HG03159 (cell line): ENCODE measurements around the gene FAM107B.

ENCODE experiments used
- ATAC-seq: cut with Tn5 transposase; IDR thresholded peaks from one replicate; pipeline ENCODE4 v1.9.1; 2021; ENCODE audit warnings: mild to moderate bottlenecking, moderate library complexity; ENCODE audit not compliant: unreplicated experiment

Gene FAM107B

DNA sequence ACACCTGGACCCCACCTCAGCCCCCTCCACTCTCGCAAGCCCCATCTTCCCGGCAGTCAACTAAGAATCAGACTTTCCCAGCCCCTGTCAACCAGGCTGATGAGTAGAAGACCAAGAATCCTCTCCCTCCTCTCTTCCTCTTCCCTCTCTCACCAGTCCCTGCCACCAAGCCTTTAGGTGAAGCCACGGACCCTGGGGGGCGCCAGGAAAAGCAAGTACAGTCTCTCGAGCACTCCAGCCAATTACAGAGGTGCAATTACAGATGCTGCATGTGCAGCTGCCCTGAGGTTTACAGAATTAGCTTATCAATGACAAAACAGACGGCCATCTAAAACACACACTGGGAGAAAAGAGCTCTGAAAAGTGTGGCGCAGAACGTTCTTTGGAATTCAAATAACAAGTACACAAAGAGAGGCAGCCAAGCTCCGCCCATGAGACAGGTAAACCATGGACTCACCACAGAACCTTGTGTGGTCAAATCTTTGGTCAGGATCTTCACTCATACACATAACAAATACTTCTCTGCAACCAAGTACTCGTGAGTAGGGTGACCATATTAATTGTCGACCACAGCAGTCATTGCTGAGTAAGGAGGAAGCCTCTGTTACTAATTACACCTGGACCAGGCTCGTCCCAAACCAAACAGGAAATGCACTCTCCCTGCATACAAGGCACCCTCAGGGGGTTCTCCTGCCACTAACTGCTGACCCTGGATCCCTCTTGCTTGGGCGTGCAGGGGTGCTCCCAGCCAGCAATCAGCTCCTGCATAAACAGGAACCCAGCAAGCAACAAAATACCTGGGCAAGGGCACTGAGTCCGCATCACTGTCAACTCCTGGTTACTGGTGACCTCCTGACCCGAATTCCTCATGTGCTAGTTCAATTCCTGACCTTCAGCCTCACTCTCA, 189.2 kb downstream of the FAM107B start:
- ATAC-seq: no peak

DNA sequence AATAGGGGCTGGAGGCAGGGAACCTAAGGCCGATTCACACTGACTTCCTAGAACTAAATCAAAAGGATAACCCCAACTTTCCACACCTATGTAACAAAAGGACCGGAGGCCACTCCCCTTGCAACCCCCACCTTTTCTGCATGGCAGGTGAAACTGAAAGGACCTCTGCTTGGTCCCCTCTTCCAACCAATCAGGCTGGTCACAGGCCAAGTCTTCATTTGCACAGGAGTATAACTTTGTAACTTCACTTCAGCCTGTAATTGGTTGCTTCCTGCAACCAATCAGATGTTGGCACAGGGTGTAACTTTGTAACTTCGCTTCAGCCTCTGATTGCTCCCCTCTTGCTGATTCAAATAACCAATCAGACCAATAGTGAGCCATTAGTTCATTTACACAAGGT, 190.0 kb downstream of the FAM107B start:
- no peak for ATAC-seq

GRCh38 chr10:14583967-14584366, 190.7 kb downstream of the FAM107B start:
- ATAC-seq: no peak

DNA sequence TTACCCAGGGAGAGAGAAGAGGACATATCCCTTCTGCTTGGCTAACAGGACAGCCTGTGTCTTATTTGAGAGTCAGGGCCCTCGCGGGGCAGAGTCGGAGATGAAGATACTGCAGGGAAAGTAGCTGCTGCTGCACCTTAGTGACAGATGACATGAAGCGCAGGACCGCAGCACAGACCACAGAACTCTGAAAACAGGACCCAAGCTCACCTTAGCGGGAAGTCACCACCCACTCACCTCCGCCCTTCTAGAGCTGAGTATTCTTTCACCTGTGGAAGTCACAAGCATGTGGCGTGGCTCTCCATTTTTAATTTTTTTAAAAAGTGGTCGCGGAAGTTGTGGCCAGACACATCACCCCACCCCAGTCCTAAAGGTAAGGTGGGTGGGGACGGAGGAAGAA, 191.4 kb downstream of the FAM107B start:
- ATAC-seq: no peak

DNA sequence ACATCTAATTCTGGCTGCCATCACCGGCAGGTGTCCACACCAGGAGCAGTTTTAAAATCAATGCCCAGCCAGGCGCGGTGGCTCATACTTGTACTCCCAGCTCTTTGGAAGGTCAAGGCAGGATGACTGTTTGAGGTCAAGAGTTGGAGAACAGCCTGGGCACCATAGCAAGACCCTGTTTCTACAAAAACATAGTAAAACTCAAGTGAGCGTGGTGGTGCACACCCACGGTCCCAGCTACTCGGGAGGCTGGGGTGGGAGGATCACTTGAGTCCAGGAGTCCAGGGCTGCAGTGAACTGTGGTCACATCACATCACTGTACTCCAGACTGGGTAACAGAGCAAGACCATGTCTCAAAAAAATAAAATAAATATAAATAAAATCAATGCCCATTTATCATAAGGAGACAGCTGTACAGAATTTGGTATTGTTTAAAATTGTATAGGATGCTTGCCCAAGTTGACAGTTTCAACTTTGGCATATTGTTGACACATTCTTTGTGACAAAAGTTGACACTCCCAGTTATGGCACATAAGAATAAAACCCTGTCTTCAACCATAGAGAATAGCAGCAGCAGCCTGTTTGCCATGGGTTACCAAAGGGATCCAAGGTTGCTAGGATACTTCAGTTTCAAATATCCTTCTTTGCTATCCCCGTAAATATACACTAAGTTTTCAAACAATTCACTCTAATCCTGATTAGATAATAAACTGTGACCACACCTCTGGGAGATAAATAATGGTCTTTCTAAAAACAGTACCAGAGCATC, 193.0 kb downstream of the FAM107B start:
- no peak for ATAC-seq

DNA sequence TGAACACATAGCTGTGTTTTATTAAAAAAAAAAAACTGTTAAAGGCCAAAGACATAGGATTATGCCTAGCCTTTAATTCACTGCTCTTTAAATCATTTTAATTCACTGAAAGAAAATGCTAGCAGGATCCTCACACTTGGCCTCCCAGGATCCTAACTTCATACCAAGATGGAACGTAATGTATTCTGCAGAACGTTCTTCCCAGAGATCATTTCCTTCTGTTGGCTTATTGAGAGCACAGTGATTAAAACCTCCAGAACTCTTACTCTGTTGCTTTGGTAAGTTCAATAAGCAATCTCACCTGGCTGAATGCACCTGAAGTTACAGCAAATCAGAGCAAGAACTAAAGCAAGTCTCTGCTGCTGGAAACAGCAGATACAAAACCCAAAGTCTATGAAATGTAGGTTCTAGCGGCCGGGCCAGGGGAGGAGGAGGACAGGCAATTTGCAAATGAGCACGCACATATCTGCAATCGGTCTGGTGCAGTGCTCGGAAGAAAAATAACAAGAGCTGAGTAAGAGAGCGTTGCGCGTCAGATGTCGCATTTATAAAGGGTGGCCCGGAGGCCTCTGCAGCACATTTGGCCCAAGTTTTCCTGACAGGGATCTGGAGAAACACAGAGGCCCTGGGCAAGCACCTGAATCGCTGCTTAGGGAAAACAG, 193.9 kb downstream of the FAM107B start:
- ATAC-seq: no peak

DNA sequence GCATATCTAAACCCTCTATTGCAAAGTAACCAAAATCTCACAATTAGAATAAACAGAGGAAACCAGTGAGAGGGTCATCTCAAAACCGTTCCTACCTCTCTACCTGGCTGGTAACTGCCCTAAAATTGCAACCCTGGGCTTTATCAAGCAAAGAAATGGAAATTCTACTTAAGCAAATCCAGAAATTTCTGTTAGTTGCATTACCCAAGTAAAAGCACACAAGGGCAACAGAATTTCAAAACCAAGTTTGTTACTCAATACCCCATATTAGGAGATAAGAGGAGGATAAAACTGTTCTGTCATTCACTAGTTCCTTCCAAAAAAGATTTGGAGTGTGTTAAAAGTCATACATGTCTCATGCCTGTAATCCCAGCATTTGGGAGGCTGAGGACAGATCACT, 195.3 kb downstream of the FAM107B start:
- ATAC-seq: no peak

DNA sequence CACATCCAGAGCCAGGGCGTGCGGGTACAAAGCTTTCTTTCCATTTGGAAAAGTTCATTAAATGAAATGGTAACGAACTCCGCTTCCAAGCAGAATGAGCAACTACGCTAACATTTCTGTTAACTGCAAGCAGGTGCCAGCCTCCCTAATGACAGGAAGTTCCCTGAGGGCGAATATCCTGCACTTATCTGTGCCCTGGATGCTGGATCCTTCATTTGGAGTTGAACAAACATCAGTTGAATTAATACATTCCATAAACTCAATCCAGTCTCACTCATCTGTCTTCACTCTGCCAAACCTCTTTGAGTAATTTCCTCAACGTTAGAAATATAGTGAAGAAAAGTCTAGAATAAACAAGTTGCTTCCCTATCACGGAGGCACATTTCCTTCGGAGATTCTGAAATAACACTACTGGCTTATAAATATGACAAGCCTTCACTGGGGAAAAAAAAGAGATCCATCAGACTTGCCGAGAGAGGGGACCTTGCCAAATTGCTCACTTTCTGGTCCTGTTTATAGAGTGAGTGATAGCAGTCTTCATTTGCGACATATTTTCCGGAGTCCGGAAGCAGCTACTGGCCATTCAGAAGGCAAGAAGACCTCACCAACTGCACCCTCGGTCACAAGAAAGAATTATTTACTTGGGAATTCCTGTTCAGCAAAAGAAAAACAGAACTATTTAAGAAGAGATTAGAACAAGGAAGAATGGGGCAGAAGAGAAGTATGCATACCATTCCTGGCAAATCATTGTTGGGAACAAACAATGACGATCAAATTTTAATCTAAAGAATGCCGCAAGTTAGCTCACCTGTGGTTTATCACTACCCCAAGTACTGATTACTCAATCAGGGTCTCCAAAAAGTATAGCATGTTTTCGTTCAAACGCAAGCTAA, 196.4 kb downstream of the FAM107B start:
- no peak for ATAC-seq

DNA sequence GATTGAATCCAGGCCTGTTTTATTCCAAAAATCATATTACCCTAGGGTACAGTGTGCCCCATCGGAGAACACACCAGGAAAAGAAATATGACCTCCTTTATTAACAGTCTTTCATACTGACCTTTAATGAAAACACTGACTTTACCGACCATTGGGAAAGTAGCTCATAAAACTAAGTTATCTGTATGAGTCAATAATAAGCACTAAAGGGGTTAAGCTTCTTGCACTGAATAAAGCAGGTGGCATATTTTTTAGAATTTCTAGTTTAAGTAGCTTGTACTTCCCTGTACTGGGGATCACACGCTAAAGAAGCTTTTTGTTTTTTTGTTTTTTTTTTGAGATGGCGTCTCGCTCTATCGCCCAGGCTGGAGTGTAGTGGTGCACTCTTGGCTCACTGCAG, 199.8 kb downstream of the FAM107B start:
- ATAC-seq: no peak

DNA sequence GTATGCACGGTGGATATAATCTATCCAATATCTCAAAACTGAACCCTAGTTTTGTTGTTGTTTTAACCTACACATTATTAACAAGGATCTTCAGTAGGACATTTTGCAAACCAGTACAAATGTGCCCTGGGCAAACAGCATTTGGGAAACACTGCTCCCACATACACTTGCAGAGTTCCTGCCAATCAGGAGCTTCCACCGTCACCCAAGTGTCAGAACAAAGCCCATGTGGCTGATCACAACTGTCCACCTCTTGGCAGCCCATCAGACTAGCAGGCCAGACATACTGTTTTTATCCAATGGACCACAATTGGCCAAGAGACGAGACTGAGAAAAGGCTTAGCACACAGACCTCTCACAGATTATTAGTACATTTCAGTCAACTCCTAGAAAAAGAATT, 200.4 kb downstream of the FAM107B start:
- no peak for ATAC-seq

- no peak for ATAC-seq
These were observed 200.9 kb downstream of the FAM107B start for GRCh38 chr10:14573666-14574261.

DNA sequence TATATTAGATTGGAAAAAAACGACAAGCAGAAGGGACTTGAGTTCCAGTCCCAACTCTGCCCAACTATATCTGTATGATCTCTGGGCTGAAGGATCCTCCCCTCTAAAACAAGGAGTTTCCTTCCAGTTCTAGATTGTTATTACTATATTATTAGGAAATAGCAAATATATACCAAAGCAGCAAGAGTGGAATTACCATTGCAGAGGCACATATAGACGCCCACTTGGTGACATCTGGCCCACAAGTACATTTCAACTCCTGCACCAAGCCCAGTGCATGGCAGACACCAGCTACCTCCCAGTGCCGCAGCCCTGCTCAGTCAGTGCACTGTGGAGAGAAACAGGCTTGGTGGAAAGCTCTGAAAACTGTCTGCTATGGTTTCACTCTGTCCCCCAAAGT, 201.9 kb downstream of the FAM107B start:
- ATAC-seq: no peak

DNA sequence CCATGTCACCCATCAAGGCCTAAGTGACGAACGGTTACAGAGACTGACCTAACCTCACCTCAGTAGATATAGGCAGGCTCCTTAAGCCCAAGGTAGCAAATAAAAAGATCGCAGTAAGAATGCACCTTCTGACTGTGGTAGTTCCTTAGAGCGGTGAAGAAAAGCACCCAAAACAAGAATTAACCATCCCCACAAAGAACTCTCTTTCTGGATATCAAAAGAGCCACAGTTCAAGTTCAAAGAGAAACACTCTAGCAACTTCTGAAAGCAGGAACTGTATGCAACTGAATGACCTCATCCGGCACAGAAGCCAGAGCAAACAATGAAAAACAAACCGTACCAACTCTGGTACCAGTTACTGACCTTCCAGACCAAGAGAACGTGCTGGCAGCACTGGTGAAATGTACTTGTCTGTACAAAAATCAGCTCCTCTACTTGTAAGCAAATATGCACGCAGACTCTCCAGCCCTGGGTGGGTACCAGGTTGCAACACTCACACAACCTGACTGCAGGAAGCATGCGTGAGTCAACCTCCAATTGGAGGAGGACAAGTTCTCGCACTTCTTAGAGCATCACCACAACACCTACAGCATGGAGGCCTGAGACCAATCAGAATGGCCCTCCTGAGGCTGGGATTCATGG, 202.7 kb downstream of the FAM107B start:
- peak; percentile 60 for ATAC-seq

DNA sequence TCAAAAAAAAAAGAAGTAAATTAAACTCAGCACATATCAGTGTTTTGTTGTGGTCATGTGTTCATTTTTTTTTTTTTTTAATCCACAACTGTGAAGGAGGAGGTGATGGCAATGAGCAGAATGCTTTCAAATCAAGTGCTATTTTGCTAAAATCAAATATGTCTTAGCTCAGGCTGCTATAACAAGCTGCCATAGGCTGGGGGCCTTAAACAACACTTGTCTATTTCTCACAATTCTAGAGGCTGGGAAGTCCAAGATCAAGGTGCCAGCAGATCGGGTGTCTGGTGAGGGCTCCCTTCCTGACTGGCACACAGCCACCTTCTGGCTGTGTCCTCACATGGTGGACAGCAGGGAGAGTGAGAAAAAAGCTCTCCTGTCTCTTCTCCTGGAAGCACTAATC, 203.9 kb downstream of the FAM107B start:
- no peak for ATAC-seq

- no peak for ATAC-seq
These were observed 205.2 kb downstream of the FAM107B start for GRCh38 chr10:14569274-14570060.

GRCh38 chr10:14567421-14567820, 207.3 kb downstream of the FAM107B start:
- no peak for ATAC-seq

- no peak for ATAC-seq
These were observed 208.2 kb downstream of the FAM107B start for GRCh38 chr10:14566498-14566897.

DNA sequence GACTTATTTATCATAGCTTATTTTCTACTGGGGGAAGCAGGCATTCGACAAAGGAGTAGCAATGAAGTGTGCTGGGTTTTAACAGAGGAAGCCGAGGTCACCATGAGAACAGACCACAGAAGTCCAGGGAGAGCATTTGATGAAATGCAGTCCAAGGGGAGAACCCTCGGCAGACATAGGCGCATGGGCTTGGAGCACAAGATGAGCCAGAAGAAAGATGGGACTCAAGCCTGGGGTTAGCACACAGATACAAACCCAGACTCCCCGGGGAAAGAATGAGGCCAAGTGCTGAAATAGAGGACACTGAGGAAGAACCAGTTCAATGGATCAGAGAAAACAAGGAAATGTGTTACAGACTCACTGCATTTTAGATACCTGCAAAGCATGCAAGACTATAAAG, 209.5 kb downstream of the FAM107B start:
- no peak for ATAC-seq

- no peak for ATAC-seq
These were observed 210.4 kb downstream of the FAM107B start for GRCh38 chr10:14564268-14564744.
